GM23338 (cell line): ENCODE data around the gene SULT1A1.

Experiments
- EZH2 ChIP-seq: fragments of 200-600 bp; sonication (generic); IDR thresholded peaks from one replicate; pipeline ENCODE4 v1.8.0; 2017; ENCODE audit warnings: antibody characterized with exemption, mild to moderate bottlenecking, low read depth; ENCODE audit not compliant: unreplicated experiment
- EZH2phosphoT487 ChIP-seq: fragments of 200-600 bp; sonication (generic); IDR thresholded peaks from one replicate; pipeline ENCODE4 v1.8.1; 2018; ENCODE audit warnings: antibody characterized with exemption; ENCODE audit not compliant: unreplicated experiment
- JUNB ChIP-seq: IDR thresholded peaks from one replicate; pipeline ENCODE4 v1.6.1; 2016; ENCODE audit warnings: antibody characterized with exemption; ENCODE audit not compliant: unreplicated experiment
- NANOG ChIP-seq: IDR thresholded peaks from 2 replicates; pipeline ENCODE4 v1.6.1; 2016; ENCODE audit warnings: antibody characterized with exemption, borderline replicate concordance
- POLR2AphosphoS5 ChIP-seq: IDR thresholded peaks from 2 replicates; pipeline ENCODE4 v1.6.1; 2016; ENCODE audit warnings: antibody characterized with exemption, low read depth
- STAT1 ChIP-seq: IDR thresholded peaks from one replicate; pipeline ENCODE4 v1.6.1; 2016; ENCODE audit warnings: antibody characterized with exemption; ENCODE audit not compliant: unreplicated experiment
- TF ChIP-seq, protein P1 (sequence below), 2 experiments: fragments of 200-600 bp in 1 of 2; sonication (generic) in 1 of 2; conservative IDR thresholded peaks; 2 replicates each; pipeline versions ENCODE4 v1.5.1 to v1.6.1; 2016 to 2017; ENCODE audit warnings: antibody characterized with exemption in 2 of 2, low read depth in 2 of 2, mild to moderate bottlenecking in 2 of 2, moderate library complexity in 1 of 2
- TF ChIP-seq, protein P2 (sequence below): IDR thresholded peaks from one replicate; pipeline ENCODE4 v1.6.1; 2018; ENCODE audit warnings: antibody characterized with exemption; ENCODE audit not compliant: unreplicated experiment

DNA sequence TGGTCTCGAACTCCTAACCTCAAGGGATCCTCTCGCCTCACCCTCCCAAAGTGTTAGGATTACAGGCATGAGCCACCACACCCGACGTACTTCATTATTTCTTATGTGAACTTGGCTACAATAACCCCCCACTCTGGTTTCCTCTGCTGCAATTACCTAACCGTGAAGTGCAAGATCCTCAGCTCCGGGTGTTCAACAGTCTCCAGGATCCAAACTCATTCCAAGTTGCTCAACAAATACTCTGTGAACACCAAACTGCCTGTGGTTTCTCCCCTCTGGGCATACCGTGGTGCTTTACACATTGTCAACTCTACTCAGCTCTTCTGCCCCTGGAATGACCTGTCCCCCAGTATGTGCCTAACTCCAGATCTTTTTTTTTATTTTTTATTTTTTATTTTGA lies 6.8 kb upstream of the SULT1A1 start:
- TF ChIP-seq, protein P1, sequence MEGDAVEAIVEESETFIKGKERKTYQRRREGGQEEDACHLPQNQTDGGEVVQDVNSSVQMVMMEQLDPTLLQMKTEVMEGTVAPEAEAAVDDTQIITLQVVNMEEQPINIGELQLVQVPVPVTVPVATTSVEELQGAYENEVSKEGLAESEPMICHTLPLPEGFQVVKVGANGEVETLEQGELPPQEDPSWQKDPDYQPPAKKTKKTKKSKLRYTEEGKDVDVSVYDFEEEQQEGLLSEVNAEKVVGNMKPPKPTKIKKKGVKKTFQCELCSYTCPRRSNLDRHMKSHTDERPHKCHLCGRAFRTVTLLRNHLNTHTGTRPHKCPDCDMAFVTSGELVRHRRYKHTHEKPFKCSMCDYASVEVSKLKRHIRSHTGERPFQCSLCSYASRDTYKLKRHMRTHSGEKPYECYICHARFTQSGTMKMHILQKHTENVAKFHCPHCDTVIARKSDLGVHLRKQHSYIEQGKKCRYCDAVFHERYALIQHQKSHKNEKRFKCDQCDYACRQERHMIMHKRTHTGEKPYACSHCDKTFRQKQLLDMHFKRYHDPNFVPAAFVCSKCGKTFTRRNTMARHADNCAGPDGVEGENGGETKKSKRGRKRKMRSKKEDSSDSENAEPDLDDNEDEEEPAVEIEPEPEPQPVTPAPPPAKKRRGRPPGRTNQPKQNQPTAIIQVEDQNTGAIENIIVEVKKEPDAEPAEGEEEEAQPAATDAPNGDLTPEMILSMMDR (conservative IDR thresholded peaks at IDR 0.05; ENCODE audit: low read depth in 2 of 2), result no peak
- TF ChIP-seq EZH2 (no peak), STAT1 (no peak), JUNB (no peak), NANOG (no peak), EZH2phosphoT487 (no peak), POLR2AphosphoS5 (no peak)
- TF ChIP-seq, protein P2, sequence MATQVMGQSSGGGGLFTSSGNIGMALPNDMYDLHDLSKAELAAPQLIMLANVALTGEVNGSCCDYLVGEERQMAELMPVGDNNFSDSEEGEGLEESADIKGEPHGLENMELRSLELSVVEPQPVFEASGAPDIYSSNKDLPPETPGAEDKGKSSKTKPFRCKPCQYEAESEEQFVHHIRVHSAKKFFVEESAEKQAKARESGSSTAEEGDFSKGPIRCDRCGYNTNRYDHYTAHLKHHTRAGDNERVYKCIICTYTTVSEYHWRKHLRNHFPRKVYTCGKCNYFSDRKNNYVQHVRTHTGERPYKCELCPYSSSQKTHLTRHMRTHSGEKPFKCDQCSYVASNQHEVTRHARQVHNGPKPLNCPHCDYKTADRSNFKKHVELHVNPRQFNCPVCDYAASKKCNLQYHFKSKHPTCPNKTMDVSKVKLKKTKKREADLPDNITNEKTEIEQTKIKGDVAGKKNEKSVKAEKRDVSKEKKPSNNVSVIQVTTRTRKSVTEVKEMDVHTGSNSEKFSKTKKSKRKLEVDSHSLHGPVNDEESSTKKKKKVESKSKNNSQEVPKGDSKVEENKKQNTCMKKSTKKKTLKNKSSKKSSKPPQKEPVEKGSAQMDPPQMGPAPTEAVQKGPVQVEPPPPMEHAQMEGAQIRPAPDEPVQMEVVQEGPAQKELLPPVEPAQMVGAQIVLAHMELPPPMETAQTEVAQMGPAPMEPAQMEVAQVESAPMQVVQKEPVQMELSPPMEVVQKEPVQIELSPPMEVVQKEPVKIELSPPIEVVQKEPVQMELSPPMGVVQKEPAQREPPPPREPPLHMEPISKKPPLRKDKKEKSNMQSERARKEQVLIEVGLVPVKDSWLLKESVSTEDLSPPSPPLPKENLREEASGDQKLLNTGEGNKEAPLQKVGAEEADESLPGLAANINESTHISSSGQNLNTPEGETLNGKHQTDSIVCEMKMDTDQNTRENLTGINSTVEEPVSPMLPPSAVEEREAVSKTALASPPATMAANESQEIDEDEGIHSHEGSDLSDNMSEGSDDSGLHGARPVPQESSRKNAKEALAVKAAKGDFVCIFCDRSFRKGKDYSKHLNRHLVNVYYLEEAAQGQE, result no peak
